Spleen (tissue), 11 donors: ENCODE results near the gene CMTM6. TPM values are rescaled to one million over a fixed set of nuclear protein-coding genes. Genes with fewer than 3 reads are reported as not detected.
"Not testable (repeated sequence)": the region's sequence is repeated elsewhere in the genome, so short reads cannot be mapped to it uniquely, and the experiment has no call there.

Experiments used
- DNase-seq: peaks from one replicate; pipeline ENCODE4 v3.0.0-alpha.2; 2020
- H3K27ac ChIP-seq, 8 donors: fragments of 200-600 bp; sonication (generic) in 7 of 8; 1 replicate in 4 of 8; 2 replicates in 4 of 8; pipeline versions ENCODE4 v1.5.0 to v1.8.0; 2016 to 2021; ENCODE audit warnings: inconsistent platforms in 4 of 8, mild to moderate bottlenecking in 4 of 8, moderate library complexity in 1 of 8
- H3K27me3 ChIP-seq, 7 donors: fragments of 200-600 bp; sonication (generic) in 6 of 7; replicated peaks in 1 of 7; 1 replicate in 4 of 7; 2 replicates in 3 of 7; pipeline versions ENCODE4 v1.5.0 to v1.8.0; 2016 to 2021; ENCODE audit warnings: inconsistent platforms in 3 of 7, mild to moderate bottlenecking in 1 of 7
- H3K36me3 ChIP-seq, 6 donors: fragments of 200-600 bp; sonication (generic) in 5 of 6; 1 replicate in 4 of 6; 2 replicates in 2 of 6; pipeline versions ENCODE4 v1.5.0 to v1.8.0; 2016 to 2021; ENCODE audit warnings: inconsistent platforms in 2 of 6
- H3K4me1 ChIP-seq, 6 donors: fragments of 200-600 bp; sonication (generic) in 5 of 6; 1 replicate in 3 of 6; 2 replicates in 3 of 6; pipeline versions ENCODE4 v1.5.0 to v1.8.0; 2016 to 2021; ENCODE audit warnings: inconsistent platforms in 3 of 6
- H3K4me3 ChIP-seq, 8 donors: fragments of 200-600 bp; sonication (generic) in 7 of 8; 1 replicate in 4 of 8; 2 replicates in 4 of 8; pipeline versions ENCODE4 v1.5.0 to v1.8.0; 2016 to 2021; ENCODE audit warnings: inconsistent platforms in 4 of 8, mild to moderate bottlenecking in 4 of 8, moderate library complexity in 2 of 8
- H3K9me3 ChIP-seq, 8 donors: fragments of 200-600 bp; sonication (generic) in 7 of 8; 1 replicate in 4 of 8; 2 replicates in 4 of 8; pipeline versions ENCODE4 v1.5.0 to v1.8.0; 2016 to 2021; ENCODE audit warnings: inconsistent platforms in 4 of 8
- POLR2A ChIP-seq, 3 donors: fragments of 450-650 bp; IDR thresholded peaks; one replicate each; pipeline ENCODE4 v1.5.1; 2017; ENCODE audit warnings: antibody characterized with exemption in 3 of 3, mild to moderate bottlenecking in 1 of 3
- POLR2AphosphoS5 ChIP-seq, 3 donors: sonication (generic); formaldehyde crosslinking; IDR thresholded peaks; one replicate each; pipeline ENCODE4 v1.5.1; 2017; ENCODE audit warnings: antibody characterized with exemption in 3 of 3
- WGBS, 5 donors: extraction: QIAGEN DNeasy Blood & Tissue Kit in 3 of 5; methylation state at CpG; one replicate each; pipeline versions ENCODE4 v1.1.5 to v1.1.7; 2013 to 2018; 5-methylcytosine and 5-hydroxymethylcytosine counted together
- intact Hi-C: fragments of 100-400 bp; cut with DNase I; formaldehyde crosslinking; loops from one replicate; pipeline ENCODE4 v1.15.0; 2023; ENCODE audit warnings: low total_unique reads
- polyA plus RNA-seq, 3 donors: library from polyadenylated mRNA; stranded (reverse); fragments of 200-250 nt; gene quantifications; one replicate each; pipeline ENCODE4 v1.2.1, GENCODE V29; 2013
- total RNA-seq, 7 donors: library from RNA; depleted of rRNA in 3 of 7; stranded (reverse); fragments of >200 nt in 3 of 7; fragmentation: NEBNext Ultra II Directional in 4 of 7; extraction: Animal tissue kit (Norgen Biotek cat#: 25700) in 4 of 7; gene quantifications; one replicate each; pipeline versions ENCODE4 v1.1.0 to v1.2.1, GENCODE V29; 2016 to 2021
- TF ChIP-seq, protein P1 (sequence below), 11 experiments: fragments of 200-600 bp in 7 of 11; fragments of 450-650 bp in 4 of 11; sonication (generic) in 4 of 11; IDR thresholded peaks in 8 of 11; conservative IDR thresholded peaks in 3 of 11; 1 replicate in 7 of 11; 2 replicates in 4 of 11; pipeline versions ENCODE4 v1.4.0 to v1.8.0; 2016 to 2021; ENCODE audit warnings: antibody characterized with exemption in 11 of 11, inconsistent platforms in 4 of 11, mild to moderate bottlenecking in 1 of 11
- donor health status: healthy with polysubstance abuse.
- donor health status: DM: no; HTN: no; CAD: no; lungs with moderate emphysema.
- donor health status: DM: no; HTN: no; CAD: no.
- donor health status: Bipolar disorder and iron deficiency.
- donor health status: healthy.
- donor health status: DM: no; HTN: no; CAD: no.
- donor health status: DM: yes; HTN: yes; CAD: no.

Gene CMTM6
- total and polyA plus RNA-seq, 10 donors = 26.6 to 116 (median 75.4) TPM

DNA sequence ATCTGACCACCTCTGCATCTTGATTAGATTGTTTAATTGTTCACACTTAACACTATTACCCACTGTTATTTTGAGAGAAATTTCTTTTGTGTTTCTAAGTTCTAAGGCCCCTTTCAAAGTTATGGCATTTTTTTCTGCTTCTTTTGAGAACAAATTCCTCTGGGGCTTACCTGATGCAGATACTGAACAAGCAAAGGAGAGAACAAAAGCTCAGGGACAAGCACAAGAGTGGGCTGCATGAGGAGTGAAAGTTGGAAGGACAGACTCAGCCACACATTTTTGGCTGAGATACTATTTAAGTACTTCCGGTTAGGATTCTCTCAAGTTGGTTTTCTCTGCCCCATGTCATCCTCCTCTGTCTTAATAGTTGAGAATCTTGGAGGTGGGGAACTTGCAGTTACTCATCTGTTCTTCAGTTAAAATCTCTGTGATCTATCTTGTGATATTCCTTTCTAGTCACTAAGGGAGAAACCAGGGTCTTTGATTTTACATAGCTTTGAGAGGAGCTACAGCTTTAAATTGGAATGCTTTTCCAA is 54.7 kb downstream of the CMTM6 start:
- Histone ChIP-seq H3K4me1 (peaks cover 7 to 70% (median 36%) of the 10 kb centered on the region in 6 donors), H3K4me3 (no peak overlapping the region), H3K9me3 (no peaks in the 10 kb centered on the region), H3K27ac (no peak overlapping the region), H3K27me3 (no peaks in the 10 kb centered on the region), H3K36me3 (peaks cover 0 to 55% (median 24%) of the 10 kb centered on the region in 6 donors)
- DNase-seq = no peak
- intact Hi-C loops = no loop called here
- 42 to 83% (median 76%) methylated on average over 1 of the region's 1 CpG for WGBS, 5 donors
- no peak for TF ChIP-seq POLR2AphosphoS5 (IDR thresholded peaks at IDR 0.05)
- TF ChIP-seq, protein P1, sequence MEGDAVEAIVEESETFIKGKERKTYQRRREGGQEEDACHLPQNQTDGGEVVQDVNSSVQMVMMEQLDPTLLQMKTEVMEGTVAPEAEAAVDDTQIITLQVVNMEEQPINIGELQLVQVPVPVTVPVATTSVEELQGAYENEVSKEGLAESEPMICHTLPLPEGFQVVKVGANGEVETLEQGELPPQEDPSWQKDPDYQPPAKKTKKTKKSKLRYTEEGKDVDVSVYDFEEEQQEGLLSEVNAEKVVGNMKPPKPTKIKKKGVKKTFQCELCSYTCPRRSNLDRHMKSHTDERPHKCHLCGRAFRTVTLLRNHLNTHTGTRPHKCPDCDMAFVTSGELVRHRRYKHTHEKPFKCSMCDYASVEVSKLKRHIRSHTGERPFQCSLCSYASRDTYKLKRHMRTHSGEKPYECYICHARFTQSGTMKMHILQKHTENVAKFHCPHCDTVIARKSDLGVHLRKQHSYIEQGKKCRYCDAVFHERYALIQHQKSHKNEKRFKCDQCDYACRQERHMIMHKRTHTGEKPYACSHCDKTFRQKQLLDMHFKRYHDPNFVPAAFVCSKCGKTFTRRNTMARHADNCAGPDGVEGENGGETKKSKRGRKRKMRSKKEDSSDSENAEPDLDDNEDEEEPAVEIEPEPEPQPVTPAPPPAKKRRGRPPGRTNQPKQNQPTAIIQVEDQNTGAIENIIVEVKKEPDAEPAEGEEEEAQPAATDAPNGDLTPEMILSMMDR (IDR thresholded peaks at IDR 0.05 in 8 of 11, conservative IDR thresholded peaks at IDR 0.05 in 3 of 11) = no peak
- no peak for TF ChIP-seq POLR2A (IDR thresholded peaks at IDR 0.05)

DNA sequence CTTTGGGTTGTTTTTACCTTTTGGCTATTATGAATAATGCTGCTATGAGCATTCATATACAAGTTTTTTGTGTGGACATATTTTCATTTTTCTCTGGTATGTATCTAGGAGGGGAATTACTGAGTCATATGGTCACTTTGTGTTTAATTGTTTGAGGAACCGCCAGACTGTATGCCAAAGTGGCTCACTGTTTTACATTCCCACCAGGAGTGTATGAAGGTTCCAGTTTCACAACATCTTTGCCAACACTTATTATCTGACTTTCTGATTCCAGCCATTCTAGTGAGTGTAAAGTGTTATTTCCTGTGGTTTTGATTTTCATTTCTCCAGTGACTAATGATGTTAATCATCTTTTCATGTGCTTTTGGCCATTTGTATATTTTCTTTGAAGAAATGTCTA is 59.2 kb downstream of the CMTM6 start:
- no peak for TF ChIP-seq POLR2AphosphoS5 (IDR thresholded peaks at IDR 0.05)
- TF ChIP-seq, protein P1 (IDR thresholded peaks at IDR 0.05 in 8 of 11, conservative IDR thresholded peaks at IDR 0.05 in 3 of 11) = no peak
- Histone ChIP-seq H3K4me3 (no peak overlapping the region), H3K27ac (peak overlapping the region in 3 of 8 donors; percentile 34 to 68 (median 35)), H3K4me1 (peaks cover 19 to 90% (median 69%) of the 10 kb centered on the region in 6 donors), H3K36me3 (peaks cover 0 to 26% (median 7%) of the 10 kb centered on the region in 6 donors), H3K27me3 (no peaks in the 10 kb centered on the region), H3K9me3 (no peaks in the 10 kb centered on the region)
- 37 to 85% (median 68%) methylated on average over 1 of the region's 1 CpG for WGBS, 5 donors
- intact Hi-C loops = no loop called here
- no peak for DNase-seq

DNA sequence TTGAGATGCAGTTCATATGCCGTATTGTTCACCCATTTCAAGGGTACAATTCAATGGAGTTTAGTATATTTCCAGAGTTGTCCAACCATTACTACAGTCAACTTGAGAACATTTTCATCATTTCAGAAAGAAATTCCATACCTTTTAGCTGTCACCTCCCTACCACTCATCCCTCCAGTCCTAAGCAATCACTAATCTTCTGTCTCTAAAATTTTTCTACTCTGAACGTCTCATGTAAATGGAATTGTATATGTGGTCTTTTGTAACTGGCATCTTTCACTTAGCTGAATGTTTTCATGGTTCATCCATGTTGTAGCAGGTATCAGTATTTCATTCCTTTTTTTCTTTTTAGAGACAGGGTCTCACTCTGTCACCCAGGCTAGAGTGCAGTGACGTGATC is 59.9 kb downstream of the CMTM6 start:
- Histone ChIP-seq H3K36me3 (peaks cover 0 to 20% (median 7%) of the 10 kb centered on the region in 6 donors), H3K27ac (peak overlapping the region in 3 of 8 donors; percentile 34 to 68 (median 35)), H3K4me3 (no peak overlapping the region), H3K9me3 (no peaks in the 10 kb centered on the region), H3K4me1 (peaks cover 22 to 90% (median 72%) of the 10 kb centered on the region in 6 donors), H3K27me3 (no peaks in the 10 kb centered on the region)
- 92 to 96% (median 93%) methylated on average over 3 of the region's 3 CpGs for WGBS, 5 donors
- TF ChIP-seq POLR2AphosphoS5 (IDR thresholded peaks at IDR 0.05) (no peak), POLR2A (IDR thresholded peaks at IDR 0.05) (no peak)
- DNase-seq = no peak
- intact Hi-C loops = no loop called here

DNA sequence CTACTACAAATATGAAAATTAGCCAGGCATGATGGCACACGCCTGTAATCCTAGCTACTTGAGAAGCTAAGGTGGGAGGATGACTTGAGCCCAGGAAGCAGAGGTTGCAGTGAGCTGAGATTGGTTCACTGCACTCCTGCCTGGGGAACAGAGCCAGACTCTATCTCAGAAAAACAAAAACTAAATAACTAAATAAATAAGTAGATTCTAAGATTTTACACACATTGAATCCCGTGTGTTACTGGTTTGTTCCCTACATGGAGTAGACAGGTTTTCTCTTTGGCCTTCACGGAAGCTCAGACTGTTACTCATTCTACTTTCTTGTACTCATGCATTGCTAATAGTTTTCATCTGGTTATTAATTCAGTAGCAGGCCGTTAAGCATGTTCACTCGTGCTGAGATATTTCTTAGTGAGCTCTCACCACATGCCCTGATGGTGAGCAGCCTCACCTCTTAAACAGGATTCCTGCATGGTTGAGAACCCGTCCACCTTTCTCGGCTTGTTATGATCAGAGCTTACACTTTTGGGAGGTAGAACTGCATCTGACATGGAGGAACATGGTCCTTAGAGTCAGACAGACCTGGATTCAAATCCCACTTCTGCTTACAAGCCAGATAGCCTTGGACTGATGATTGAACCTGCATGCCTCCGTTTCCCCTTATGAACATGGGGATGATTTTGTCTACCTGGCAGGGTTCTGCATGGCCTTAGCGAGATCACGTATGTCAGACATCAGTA is 61.9 kb downstream of the CMTM6 start:
- peak overlapping the region in 4 of 8 donors; percentile 59 to 70 (median 64) for H3K27ac ChIP-seq
- DNase-seq = no peak
- H3K36me3 ChIP-seq = peaks cover 0 to 20% (median 7%) of the 10 kb centered on the region in 6 donors
- intact Hi-C loops = no loop called here
- WGBS, 5 donors = 79 to 90% (median 81%) methylated on average over 10 of the region's 10 CpGs
- H3K4me3 ChIP-seq = no peak overlapping the region
- no peaks in the 10 kb centered on the region for H3K9me3 ChIP-seq
- TF ChIP-seq, protein P1 (IDR thresholded peaks at IDR 0.05 in 8 of 11, conservative IDR thresholded peaks at IDR 0.05 in 3 of 11) = no peak
- TF ChIP-seq POLR2A (IDR thresholded peaks at IDR 0.05) = no peak
- no peak for TF ChIP-seq POLR2AphosphoS5 (IDR thresholded peaks at IDR 0.05)
- no peaks in the 10 kb centered on the region for H3K27me3 ChIP-seq
- peaks cover 22 to 90% (median 79%) of the 10 kb centered on the region in 6 donors for H3K4me1 ChIP-seq

DNA sequence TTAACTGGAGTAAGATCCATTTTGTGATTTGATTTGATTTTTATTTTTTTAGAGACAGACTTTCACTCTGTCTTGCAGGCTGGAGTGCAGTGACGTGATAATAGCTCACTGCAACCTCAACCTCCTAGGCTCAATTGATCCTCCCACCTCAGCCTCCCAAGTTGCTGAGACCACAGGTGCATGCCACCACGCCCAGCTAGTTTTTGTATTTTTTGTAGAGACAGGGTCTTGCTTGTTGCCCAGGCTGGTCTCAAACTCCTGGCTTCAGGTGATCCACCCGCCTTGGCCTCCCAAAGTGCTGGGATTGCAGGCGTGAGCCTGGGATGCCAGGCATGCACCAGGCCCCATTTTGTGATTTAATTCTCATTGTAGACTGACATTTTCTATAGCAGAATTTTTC is 63.2 kb downstream of the CMTM6 start:
- H3K4me3 ChIP-seq, H3K27me3 ChIP-seq, intact Hi-C loops, H3K9me3 ChIP-seq, DNase-seq: not testable (repeated sequence)
- Histone ChIP-seq H3K4me1 (peaks cover 22 to 99% (median 80%) of the 10 kb centered on the region in 6 donors), H3K27ac (peak overlapping the region in 7 of 8 donors; percentile 24 to 70 (median 61)), H3K36me3 (peaks cover 0 to 20% (median 5%) of the 10 kb centered on the region in 6 donors)
- WGBS, 5 donors = 79 to 91% (median 85%) methylated on average over 4 of the region's 4 CpGs
